Activated T-helper 1 cell treated with anti-CD3 and anti-CD28 coated beads, Interleukin-12 subunit alpha, Interleukin-12 subunit beta, Interleukin-2, Interleukin-4 antibody, amounts not matched to agents 30 ng/mL and 10 ng/mL and 1 ng/mL, durations not matched to agents 14 hours and 24 hours and 36 hours (primary cell): ENCODE measurements around the gene CELF4. TPM values are rescaled to one million over a fixed set of nuclear protein-coding genes. Genes with fewer than 3 reads are reported as not detected.

Experiments used
- DNase-seq: peaks from one replicate; pipeline ENCODE4 v3.0.0; 2021; ENCODE audit warnings: low spot score
- H3K27ac Mint-ChIP-seq: one replicate; pipeline ENCODE4 v1.8.0; 2021; ENCODE audit warnings: mild to moderate bottlenecking, mixed read lengths
- H3K27me3 Mint-ChIP-seq: one replicate; pipeline ENCODE4 v1.8.0; 2022; ENCODE audit warnings: mild to moderate bottlenecking, moderate library complexity, mixed read lengths; ENCODE audit not compliant: insufficient read depth
- H3K36me3 Mint-ChIP-seq: one replicate; pipeline ENCODE4 v1.8.0; 2021; ENCODE audit warnings: low read depth, mixed read lengths
- H3K4me1 Mint-ChIP-seq: one replicate; pipeline ENCODE4 v1.8.0; 2021; ENCODE audit warnings: low read depth, mixed read lengths
- H3K4me3 Mint-ChIP-seq: one replicate; pipeline ENCODE4 v1.8.0; 2021; ENCODE audit warnings: mild to moderate bottlenecking, moderate library complexity, mixed read lengths
- H3K9me3 Mint-ChIP-seq: one replicate; pipeline ENCODE4 v1.8.0; 2021; ENCODE audit warnings: mixed read lengths
- intact Hi-C: fragments of 100-400 bp; cut with micrococcal nuclease; formaldehyde crosslinking; loops from one replicate; pipeline ENCODE4 v1.15.1; 2024
- total RNA-seq: library from RNA; stranded (reverse); gene quantifications from 2 replicates; pipeline ENCODE4 v1.2.3, GENCODE V29; 2022

Gene CELF4
- total RNA-seq, 1 donor from 2014 or later: not detected

- Mint-ChIP-seq H3K27me3 (no peaks in the 10 kb centered on the region), H3K4me1 (no peaks in the 10 kb centered on the region), H3K27ac (no peak overlapping the region), H3K4me3 (no peak overlapping the region), H3K36me3 (no peaks in the 10 kb centered on the region), H3K9me3 (no peaks in the 10 kb centered on the region)
- DNase-seq: no peak
- intact Hi-C loops: no loop called here
These were observed 15.3 kb downstream of the CELF4 start for GRCh38 chr18:37550118-37550875.

- intact Hi-C loops: no loop called here
- Mint-ChIP-seq H3K4me3 (no peak overlapping the region), H3K36me3 (no peaks in the 10 kb centered on the region), H3K9me3 (no peaks in the 10 kb centered on the region), H3K4me1 (no peaks in the 10 kb centered on the region), H3K27ac (no peak overlapping the region), H3K27me3 (no peaks in the 10 kb centered on the region)
- DNase-seq: no peak
These were observed 16.8 kb downstream of the CELF4 start for GRCh38 chr18:37548679-37549289.

- no peaks in the 10 kb centered on the region for H3K36me3 Mint-ChIP-seq
- H3K27ac Mint-ChIP-seq: no peak overlapping the region
- H3K9me3 Mint-ChIP-seq: no peaks in the 10 kb centered on the region
- H3K4me3 Mint-ChIP-seq: no peak overlapping the region
- intact Hi-C loops: no loop called here
- H3K27me3 Mint-ChIP-seq: no peaks in the 10 kb centered on the region
- H3K4me1 Mint-ChIP-seq: no peaks in the 10 kb centered on the region
- DNase-seq: no peak
These were observed 18.3 kb downstream of the CELF4 start for GRCh38 chr18:37547196-37547827.

GRCh38 chr18:37546651-37547050 lies 18.9 kb downstream of the CELF4 start:
- no peaks in the 10 kb centered on the region for H3K27me3 Mint-ChIP-seq
- DNase-seq: no peak
- intact Hi-C loops: no loop called here
- H3K36me3 Mint-ChIP-seq: no peaks in the 10 kb centered on the region
- H3K4me3 Mint-ChIP-seq: no peak overlapping the region
- no peaks in the 10 kb centered on the region for H3K4me1 Mint-ChIP-seq
- no peaks in the 10 kb centered on the region for H3K9me3 Mint-ChIP-seq
- no peak overlapping the region for H3K27ac Mint-ChIP-seq

GRCh38 chr18:37546272-37546537 lies 19.4 kb downstream of the CELF4 start:
- DNase-seq: no peak
- no peaks in the 10 kb centered on the region for H3K9me3 Mint-ChIP-seq
- no peak overlapping the region for H3K27ac Mint-ChIP-seq
- no peak overlapping the region for H3K4me3 Mint-ChIP-seq
- H3K36me3 Mint-ChIP-seq: no peaks in the 10 kb centered on the region
- H3K4me1 Mint-ChIP-seq: no peaks in the 10 kb centered on the region
- H3K27me3 Mint-ChIP-seq: peaks cover 2% of the 10 kb centered on the region
- intact Hi-C loops: no loop called here

GRCh38 chr18:37545461-37546271 lies 19.9 kb downstream of the CELF4 start:
- no peak for DNase-seq
- no peak overlapping the region for H3K27ac Mint-ChIP-seq
- no peaks in the 10 kb centered on the region for H3K9me3 Mint-ChIP-seq
- H3K4me3 Mint-ChIP-seq: no peak overlapping the region
- H3K27me3 Mint-ChIP-seq: peaks cover 4% of the 10 kb centered on the region
- intact Hi-C loops: no loop called here
- H3K36me3 Mint-ChIP-seq: no peaks in the 10 kb centered on the region
- H3K4me1 Mint-ChIP-seq: no peaks in the 10 kb centered on the region

GRCh38 chr18:37544713-37545112 lies 20.9 kb downstream of the CELF4 start:
- H3K36me3 Mint-ChIP-seq: no peaks in the 10 kb centered on the region
- intact Hi-C loops: no loop called here
- no peaks in the 10 kb centered on the region for H3K4me1 Mint-ChIP-seq
- DNase-seq: no peak
- H3K27me3 Mint-ChIP-seq: peaks cover 4% of the 10 kb centered on the region
- H3K4me3 Mint-ChIP-seq: no peak overlapping the region
- H3K27ac Mint-ChIP-seq: no peak overlapping the region
- no peaks in the 10 kb centered on the region for H3K9me3 Mint-ChIP-seq

GRCh38 chr18:37544217-37544616 lies 21.4 kb downstream of the CELF4 start:
- no peak for DNase-seq
- Mint-ChIP-seq H3K27me3 (peaks cover 4% of the 10 kb centered on the region), H3K36me3 (no peaks in the 10 kb centered on the region), H3K27ac (no peak overlapping the region), H3K4me3 (no peak overlapping the region), H3K9me3 (no peaks in the 10 kb centered on the region), H3K4me1 (no peaks in the 10 kb centered on the region)
- intact Hi-C loops: no loop called here

- Mint-ChIP-seq H3K9me3 (no peaks in the 10 kb centered on the region), H3K27me3 (peaks cover 11% of the 10 kb centered on the region), H3K36me3 (no peaks in the 10 kb centered on the region), H3K4me1 (no peaks in the 10 kb centered on the region), H3K27ac (no peak overlapping the region), H3K4me3 (no peak overlapping the region)
- no peak for DNase-seq
- intact Hi-C loops: no loop called here
These were observed 22.3 kb downstream of the CELF4 start for GRCh38 chr18:37543321-37543720.

- no peak overlapping the region for H3K4me3 Mint-ChIP-seq
- no peak for DNase-seq
- no peaks in the 10 kb centered on the region for H3K9me3 Mint-ChIP-seq
- no peaks in the 10 kb centered on the region for H3K4me1 Mint-ChIP-seq
- no peaks in the 10 kb centered on the region for H3K36me3 Mint-ChIP-seq
- H3K27me3 Mint-ChIP-seq: peaks cover 14% of the 10 kb centered on the region
- no peak overlapping the region for H3K27ac Mint-ChIP-seq
- intact Hi-C loops: no loop called here
These were observed 24.1 kb downstream of the CELF4 start for GRCh38 chr18:37541517-37541916.

- intact Hi-C loops: no loop called here
- Mint-ChIP-seq H3K4me3 (no peak overlapping the region), H3K27ac (no peak overlapping the region), H3K27me3 (peaks cover 14% of the 10 kb centered on the region), H3K36me3 (no peaks in the 10 kb centered on the region), H3K4me1 (no peaks in the 10 kb centered on the region), H3K9me3 (no peaks in the 10 kb centered on the region)
- DNase-seq: no peak
These were observed 25.0 kb downstream of the CELF4 start for GRCh38 chr18:37540424-37541138.

- Mint-ChIP-seq H3K27ac (no peak overlapping the region), H3K4me1 (no peaks in the 10 kb centered on the region), H3K4me3 (no peak overlapping the region), H3K9me3 (no peaks in the 10 kb centered on the region), H3K27me3 (peaks cover 14% of the 10 kb centered on the region), H3K36me3 (no peaks in the 10 kb centered on the region)
- no peak for DNase-seq
- intact Hi-C loops: no loop called here
These were observed 26.4 kb downstream of the CELF4 start for GRCh38 chr18:37539236-37539635.
